ENCODE results near the gene TMTC1.

- no peak for TF ChIP-seq CBFB (CRISPR knock-in tag; IDR thresholded peaks at IDR 0.05)
- no peak for TF ChIP-seq NFIC (IDR thresholded peaks at IDR 0.05)
- no peak for TF ChIP-seq SREBF1 (IDR thresholded peaks at IDR 0.05; ENCODE audit: borderline replicate concordance, low read depth, low read length)
- TF ChIP-seq NR1H2 (CRISPR knock-in tag; IDR thresholded peaks at IDR 0.05): no peak
- no peak for TF ChIP-seq MAFK (IDR thresholded peaks at IDR 0.05; ENCODE audit: low read length)
- TF ChIP-seq CTCF (IDR thresholded peaks at IDR 0.05 in 2 of 3, conservative IDR thresholded peaks at IDR 0.05 in 1 of 3; ENCODE audit: insufficient read depth in 2 of 3, low read depth in 1 of 3, low read length in 3 of 3): no peak
- no peak for TF ChIP-seq RBM22 (IDR thresholded peaks at IDR 0.05; ENCODE audit: low read depth, low read length, poor library complexity, severe bottlenecking)
- no peak for TF ChIP-seq TRIM24 (IDR thresholded peaks at IDR 0.05)
Measured at GRCh38 chr12:29649722-29650121, 134.0 kb downstream of the TMTC1 start.

All from K562 (cell line).